GM18873 (cell line): ENCODE measurements around the gene DNM1.
A peak's percentile ranks its signal among the peaks of the same experiment; 100 is the strongest.

Experiments used
- ATAC-seq: cut with Tn5 transposase; IDR thresholded peaks from one replicate; pipeline ENCODE4 v1.9.1; 2021; ENCODE audit warnings: mild to moderate bottlenecking, moderate library complexity, moderate number of reproducible peaks; ENCODE audit not compliant: unreplicated experiment, low FRiP score

The DNM1 gene

DNA sequence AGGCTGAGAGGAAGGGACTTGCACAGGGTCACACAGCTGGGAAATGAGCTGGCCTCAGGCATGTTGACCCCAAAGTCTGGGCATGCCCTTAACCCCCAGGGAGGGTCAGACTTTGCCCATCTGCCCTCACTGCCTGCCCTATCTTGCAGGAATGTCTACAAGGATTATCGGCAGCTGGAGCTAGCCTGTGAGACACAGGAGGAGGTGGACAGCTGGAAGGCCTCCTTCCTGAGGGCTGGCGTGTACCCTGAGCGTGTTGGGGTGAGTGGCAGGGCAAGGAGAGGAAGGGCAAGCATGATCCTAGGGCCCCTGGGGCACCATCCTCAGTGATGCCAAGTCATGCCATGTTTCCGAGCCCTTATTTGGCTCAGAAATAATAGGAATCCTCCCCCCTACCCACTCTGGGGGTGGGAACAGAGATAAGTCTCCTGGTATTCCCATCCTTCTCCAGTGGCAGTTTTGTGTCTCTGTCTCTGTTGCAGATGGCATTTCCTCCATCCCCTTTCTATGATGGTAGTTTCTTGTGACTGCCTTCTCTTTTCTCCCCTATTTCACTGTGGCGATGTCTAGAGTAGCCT, 44.1 kb downstream of the DNM1 start:
- no peak for ATAC-seq

DNA sequence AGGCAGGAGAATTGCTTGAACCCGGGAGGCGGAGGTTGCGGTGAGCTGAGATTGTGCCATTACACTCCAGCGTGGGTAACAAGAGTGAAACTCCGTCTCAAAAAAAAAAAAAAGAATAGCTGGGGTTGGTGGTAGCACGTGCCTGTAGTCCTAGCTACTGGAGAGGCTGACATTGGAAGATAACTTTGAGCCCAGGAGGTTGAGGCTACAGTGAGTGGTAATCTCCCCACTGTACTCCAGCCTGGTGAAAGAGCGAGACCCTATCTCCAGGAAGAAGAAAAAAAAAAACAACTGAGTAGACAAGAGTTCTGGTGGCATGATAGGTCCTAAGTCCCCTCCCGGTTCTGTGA, 46.4 kb downstream of the DNM1 start:
- ATAC-seq = no peak

- ATAC-seq = peak; percentile 60
Measured at GRCh38 chr9:128249908-128250838, 47.0 kb downstream of the DNM1 start.

- ATAC-seq = no peak
Measured at GRCh38 chr9:128250839-128251731, 47.9 kb downstream of the DNM1 start.

DNA sequence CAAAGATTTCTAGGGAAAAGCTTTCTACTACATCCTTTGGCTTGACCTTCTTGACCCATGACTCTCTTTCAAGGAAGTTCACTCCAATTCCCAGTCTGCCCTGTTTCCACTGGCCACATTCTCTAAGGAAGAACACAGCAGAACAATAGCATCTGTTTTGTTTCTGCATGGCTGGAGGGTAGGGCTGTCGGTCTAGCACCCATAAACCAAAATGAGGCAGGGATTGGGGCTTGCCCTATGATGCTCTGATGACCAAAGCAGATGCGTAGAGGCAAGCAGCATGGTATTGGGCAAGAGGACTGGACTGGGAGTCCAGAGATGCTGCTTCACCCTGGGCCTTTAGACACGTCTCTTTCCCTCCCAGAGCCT, 48.5 kb downstream of the DNM1 start:
- ATAC-seq = no peak

GRCh38 chr9:128252317-128253139, 49.3 kb downstream of the DNM1 start:
- ATAC-seq = no peak

- no peak for ATAC-seq
Measured at GRCh38 chr9:128253140-128253990, 50.2 kb downstream of the DNM1 start.

GRCh38 chr9:128253991-128254346, 50.8 kb downstream of the DNM1 start:
- ATAC-seq = no peak

DNA sequence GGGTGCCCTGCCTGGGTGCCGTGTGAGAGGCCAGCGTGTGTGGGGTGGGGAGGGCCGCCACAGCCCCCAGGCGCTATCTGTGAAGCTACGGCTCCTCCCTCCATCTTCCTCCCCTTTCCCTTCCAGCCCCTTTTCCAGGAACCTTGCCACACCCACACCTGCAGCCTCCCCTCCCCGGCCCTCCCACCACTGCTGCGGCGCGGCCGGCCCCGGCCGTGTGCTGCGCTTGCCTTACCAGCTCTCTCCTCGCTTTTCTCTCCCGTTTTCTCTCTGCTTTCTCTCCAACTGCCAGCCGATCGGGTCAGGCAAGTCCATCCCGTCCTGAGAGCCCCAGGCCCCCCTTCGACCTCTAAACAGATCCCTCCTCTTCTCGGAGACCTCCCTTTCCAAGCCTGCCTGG, 51.2 kb downstream of the DNM1 start:
- no peak for ATAC-seq

GRCh38 chr9:128254855-128255759, 51.9 kb downstream of the DNM1 start:
- no peak for ATAC-seq

GRCh38 chr9:128257086-128257825, 54.1 kb downstream of the DNM1 start:
- ATAC-seq = no peak

DNA sequence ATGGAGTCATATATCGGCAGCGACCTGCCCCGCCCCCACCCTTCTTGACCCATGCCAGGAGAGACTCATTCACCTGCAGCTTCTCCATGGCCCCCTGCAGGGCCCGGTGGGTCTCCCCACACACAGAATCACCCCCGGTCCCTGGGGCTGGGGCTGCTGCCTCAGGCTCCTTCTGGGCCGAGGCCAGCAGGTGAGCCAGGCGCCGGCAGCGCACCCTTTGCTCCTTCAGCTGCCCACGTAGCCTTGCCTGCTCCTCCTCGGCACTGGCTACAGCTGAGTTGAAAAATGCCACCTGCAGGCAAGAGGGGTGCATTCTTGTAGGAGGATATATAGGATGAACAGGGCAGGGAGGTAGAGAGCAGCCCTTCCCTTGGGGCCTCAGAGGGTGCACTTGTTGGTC, 54.7 kb downstream of the DNM1 start:
- no peak for ATAC-seq

GRCh38 chr9:128258326-128258725, 55.1 kb downstream of the DNM1 start:
- no peak for ATAC-seq

DNA sequence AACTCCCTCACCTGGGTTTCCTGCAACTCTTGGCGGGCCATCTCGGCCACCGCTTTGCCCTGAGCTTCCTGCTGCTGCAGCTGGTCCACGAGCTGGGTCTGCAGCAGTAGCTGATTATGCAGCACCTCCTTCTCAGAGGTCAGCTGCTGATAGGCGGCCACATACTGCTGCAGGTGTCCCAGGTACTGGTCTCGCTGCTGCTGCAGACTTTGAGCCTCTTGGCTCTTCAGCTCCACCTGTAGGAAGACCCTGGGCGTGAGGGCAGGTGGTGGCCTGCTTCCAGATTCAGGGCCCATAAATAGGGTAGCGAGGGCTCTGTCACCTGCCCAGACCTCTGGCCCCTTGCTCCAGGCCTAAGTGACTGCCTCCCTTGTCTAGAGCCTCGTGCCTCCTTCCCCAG, 56.0 kb downstream of the DNM1 start:
- ATAC-seq = no peak

- no peak for ATAC-seq
Measured at GRCh38 chr9:128260340-128260739, 57.2 kb downstream of the DNM1 start.

- no peak for ATAC-seq
Measured at GRCh38 chr9:128262687-128263086, 59.5 kb downstream of the DNM1 start.

GRCh38 chr9:128265348-128265847, 62.2 kb downstream of the DNM1 start:
- no peak for ATAC-seq
